NCI-H524 (cell line): ENCODE results near the gene MLANA.
"Not testable (repeated sequence)": the region's sequence is repeated elsewhere in the genome, so short reads cannot be mapped to it uniquely, and the experiment has no call there.

Experiments
- DNase-seq, 2 experiments: peaks; one replicate each; lab custom pipeline; 2025; lab: John Stamatoyannopoulos, UW

Gene MLANA

DNA sequence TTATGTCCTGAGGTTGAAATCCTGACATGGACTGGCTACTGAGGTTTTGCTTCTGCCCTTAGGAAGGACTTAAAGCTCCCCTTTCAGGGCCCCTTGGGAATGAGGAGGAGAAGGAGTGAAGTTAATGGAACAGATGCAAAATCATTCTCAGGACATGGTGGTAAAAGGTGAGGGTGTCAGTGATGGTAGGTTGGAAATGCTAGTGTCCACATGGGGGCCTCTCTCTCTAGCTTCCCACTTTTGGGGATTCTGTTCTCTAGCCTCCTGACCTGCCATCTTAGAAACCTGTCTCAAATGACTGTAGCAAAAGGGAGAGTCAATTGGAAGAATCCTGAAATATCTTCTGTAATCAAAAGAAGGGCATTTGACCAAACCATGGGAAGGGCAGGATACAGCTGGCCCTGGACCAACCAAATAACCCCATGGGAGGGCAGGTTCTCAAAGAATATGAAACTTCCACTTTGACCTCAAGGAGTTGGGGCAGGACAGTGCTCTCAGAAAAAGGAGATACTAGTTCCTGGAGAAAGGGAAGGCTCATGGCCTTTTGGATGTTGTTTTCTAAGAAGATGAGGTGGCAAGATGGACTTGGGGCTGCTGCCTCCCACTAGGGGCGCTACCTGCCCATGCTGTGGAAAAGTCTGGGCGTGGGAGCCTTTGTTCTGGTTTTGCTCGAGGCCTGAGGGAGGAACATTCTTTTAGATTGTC is 21.2 kb upstream of the MLANA start:
- DNase-seq, result no peak

DNA sequence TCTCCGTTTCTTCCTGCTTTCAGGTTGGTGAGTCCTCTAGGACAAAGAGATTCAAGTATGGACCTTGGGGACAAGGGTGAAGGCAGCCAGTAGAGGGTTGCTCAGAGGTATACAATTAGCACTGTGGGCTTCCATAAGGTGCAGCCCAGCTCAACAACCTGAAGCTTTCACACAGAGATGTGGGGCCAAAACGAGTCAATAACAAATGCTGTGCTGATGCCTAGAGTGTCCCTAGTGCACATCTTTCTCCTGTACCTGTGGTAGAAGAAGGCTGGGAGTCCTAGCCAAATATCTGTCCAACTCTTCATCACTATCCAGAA is 20.7 kb upstream of the MLANA start:
- no peak for DNase-seq

DNA sequence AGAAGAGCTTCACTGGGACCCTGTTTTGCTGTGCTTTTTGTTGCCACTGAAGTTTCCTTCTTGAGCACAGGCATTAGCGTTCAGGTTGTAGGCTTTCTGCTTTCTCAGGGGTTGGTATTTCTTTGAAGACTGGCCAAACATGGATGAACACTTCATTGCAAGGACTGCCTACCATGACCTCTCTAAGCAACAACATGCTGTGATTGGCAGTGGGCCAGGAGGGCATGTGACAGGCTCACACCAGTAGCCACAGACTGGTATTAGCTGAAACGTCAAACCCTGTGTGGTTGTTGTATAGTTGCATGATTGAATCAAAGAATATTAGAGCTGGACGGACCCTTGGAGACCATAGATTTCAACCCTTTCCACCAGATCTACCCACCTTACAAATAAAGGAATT is 20.0 kb upstream of the MLANA start:
- DNase-seq, result no peak

DNA sequence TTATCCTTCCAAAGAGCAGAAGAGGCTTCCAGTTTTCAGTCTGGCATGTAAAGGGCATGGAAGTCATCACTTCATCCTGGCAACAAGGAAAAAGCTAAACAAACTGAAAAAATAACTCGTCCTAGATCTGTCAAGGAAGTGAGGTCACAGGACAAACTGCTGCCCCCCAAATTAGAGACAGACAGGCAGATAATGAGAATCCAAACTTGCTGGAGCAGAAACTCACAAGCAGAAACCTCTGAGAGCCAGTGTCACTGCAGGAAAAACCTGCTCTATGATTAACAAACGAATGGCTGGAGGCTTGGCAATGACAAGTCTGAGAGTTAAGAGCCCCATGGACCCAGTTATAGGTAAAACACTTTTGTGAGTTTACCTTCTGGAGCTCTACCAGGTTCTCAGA is 18.9 kb upstream of the MLANA start:
- no peak for DNase-seq

DNA sequence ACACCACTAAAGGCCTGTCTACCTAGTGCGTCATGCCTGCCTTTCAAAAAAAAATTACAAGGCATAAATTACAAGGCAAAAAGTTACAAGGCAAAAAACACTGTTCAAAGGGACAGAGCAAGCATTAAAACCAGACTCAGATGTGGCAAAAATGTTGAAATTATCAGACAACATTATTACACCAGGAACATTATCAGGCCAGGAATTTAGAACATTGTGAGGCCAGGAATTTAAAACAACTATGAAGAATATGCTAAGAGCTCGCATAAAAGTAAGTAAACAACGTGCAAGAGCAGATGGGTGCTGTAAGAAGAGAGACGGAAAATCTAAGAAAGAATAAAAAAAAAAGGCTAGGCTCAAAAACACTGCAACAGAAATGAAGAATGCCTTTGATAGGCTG is 18.2 kb upstream of the MLANA start:
- no peak for DNase-seq

DNA sequence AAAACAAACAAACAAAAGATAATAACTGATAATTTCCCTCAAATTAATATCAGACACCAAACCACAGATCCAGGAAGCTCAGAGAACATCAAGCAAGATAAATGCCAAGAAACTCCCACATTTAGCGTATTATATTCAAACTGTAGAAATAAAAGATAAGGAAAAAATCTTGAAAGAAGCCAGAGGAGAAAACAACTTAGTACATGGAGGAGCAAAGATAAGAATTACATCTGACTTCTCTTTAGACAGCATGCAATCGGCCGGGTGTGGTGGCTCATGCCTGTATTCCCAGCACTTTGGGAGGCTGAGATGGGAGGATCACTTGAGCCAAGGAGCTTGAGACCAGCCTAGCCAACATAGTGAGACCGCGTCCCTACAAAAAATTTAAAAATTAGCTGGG is 17.2 kb upstream of the MLANA start:
- no peak for DNase-seq

DNA sequence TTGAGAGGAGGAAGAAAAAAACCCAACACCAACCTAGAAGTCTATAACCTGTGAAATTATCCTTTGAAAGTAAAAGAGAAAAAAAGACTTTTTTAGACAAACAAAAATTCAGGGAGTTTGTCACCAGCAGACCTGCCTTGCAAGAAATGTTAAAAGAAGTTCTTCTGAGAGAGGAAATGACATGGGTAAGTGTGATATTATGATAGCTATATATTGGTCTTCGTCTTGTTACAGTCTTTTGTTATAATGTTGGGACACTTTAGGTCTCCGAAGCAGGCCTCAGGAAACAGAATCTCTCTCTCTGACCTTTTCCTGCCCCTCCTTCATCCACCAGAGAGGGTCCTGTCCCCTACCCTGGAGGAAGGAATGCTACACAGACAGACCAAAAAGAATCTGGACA is 16.6 kb upstream of the MLANA start:
- no peak for DNase-seq

DNA sequence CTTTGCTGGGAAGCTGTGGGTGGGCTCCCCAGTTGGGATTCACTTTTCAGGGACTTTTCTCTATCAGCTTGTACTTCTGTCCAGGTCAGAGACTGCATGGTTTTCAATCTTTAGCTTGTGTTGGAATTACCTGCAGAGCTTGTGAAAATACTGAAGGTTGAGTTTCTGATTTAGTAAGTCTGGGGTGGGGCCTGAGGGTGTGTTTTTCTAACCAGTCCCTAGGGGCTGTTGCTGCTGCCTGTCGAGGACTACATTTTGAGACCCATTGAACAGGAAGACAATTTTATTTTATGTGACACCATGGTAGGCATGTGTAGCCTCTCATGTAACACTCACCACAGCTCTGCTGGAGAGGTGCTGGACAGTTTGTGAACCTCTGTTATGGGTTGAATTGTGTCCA is 14.7 kb upstream of the MLANA start:
- no peak for DNase-seq

DNA sequence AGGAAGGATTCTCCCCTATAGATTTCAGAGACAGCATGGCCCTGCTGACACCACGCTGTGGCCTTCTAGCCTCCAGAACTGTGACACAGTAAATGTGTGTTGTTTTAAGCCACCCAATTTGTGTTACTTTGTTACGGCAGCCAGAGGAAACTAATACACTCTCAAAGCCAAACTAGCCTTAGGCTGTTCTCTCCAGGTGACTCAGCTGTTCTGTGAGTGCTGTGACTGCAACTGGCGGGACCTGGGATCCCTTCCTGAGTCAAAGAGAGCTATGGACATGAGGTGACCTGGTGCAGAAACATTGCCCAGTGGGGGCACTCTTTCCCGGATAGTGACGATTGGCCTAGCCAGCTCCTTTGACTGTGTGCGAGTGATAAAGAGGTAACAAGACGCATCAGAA is 14.0 kb upstream of the MLANA start:
- no peak for DNase-seq

DNA sequence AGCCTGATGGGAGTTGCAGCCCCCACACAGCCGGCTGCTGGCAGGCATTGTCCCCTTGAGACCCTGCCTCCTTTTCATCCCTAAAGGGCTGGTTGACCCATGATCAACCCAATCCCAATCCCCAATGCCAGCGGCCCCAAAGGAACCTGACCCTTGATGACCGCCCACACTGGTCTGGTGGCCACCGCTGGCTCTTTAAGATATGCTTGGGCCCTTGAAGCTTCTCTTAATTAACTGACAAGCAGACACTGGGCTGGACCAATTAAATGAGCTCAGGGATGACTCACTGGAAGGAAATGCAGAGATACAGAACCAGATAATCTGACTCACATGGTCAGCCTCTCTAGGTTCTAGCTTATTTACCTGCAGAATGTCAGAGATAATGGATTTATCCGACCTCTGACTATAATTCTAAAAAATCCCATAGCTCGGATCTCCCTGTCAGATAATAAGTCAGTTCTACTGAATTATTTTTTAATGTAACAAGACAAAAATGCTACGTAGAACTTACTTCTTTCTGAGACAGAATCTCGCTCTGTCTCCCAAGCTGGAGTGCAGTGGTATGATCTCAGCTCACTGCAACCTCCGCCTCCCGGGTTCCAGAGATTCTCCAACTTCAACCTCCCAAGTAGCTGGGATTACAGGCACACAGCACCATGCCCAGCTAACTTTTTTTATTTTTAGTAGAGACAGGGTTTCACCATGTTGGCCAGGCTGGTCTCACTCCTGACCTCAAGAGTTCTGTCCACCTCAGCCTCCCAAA is 11.1 kb upstream of the MLANA start:
- DNase-seq, result no peak

DNA sequence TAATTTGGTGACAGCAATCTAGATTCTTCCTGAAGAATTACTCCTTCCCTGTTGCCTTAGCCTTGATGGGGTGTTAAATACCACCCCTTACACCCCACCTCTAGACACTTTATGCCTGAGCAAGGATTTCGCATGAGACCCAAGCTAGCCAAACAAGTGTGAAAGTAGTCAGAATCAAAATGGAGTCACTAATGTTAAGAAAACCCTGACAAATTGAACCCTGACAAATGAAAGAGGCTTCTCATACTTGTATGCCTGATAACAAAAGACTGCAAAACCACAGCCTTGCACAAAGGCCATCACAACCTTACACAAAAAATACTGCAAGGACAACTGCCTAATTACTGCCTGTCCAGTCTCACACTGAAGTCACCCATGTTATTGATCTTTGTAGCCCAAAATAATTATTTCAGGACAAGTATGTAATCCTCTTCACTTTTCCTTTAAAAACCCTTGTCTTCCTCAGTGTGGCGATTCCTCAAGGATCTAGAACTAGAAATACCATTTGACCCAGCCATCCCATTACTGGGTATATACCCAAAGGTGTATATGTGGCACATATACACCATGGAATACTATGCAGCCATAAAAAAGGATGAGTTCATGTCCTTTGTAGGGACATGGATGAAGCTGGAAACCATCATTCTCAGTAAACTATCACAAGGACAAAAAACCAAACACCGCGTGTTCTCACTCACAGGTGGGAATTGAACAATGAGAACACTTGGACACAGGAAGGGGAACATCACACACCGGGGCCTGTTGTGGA is 8.3 kb upstream of the MLANA start:
- not testable (repeated sequence) for DNase-seq

DNA sequence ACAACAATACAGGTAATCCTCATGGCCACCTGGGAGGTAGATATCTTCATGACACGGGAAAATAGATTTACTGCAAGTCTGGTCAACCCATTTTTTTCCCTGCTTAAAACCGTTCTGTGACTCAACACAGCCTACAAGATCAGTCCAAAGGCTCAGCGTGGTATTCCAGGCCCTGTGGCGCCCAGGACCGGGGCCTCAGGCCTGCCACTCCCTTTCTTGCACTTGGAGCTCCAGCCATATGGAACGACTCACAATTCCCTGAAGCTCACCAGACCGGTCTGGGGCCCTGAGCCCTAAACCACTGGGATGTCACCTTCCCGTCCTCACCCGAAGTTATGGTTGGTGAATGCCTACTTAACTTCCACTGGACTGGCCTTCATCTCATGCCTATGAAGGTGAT is 6.5 kb upstream of the MLANA start:
- no peak for DNase-seq

DNA sequence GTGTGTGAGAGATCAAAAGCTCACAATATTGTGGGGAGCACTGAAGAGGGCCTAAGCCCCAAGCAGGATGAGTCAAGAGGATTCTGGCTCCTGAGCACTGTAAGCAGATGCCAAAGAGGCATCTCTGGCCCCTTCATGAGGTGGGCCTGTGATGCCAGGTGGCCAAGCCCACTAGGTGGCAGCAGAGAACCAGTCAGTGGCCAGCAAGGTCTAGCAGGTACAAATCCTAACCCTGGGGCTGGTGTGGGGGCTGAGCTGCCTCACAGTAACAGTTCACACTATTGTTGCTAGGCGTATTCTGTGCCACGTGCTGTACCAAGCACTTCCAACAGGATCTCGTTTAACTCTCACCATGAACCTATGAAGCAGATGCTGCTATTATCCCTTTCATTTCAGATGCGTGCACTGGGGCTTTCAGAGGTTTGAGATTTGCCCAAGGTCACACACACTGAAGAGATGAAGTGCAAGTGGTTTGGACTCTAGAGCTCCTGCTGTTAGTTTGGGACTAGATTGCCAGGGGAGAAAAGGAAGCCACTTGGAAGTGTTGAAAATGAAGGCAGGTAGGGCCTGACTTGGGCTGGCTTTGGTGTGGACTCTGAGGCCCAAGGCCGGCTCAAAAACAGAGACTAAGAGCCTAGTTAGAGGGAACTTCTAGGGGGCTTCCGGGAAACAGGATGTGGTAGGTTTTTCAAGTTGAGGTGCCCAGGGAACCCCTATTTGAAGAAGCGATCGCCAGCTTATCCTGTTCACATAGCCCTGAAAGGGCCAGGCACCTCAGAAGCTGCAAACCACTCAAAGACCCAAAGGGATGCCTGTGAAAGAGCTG is 4.4 kb upstream of the MLANA start:
- peak; percentile 52 to 72 for DNase-seq

DNA sequence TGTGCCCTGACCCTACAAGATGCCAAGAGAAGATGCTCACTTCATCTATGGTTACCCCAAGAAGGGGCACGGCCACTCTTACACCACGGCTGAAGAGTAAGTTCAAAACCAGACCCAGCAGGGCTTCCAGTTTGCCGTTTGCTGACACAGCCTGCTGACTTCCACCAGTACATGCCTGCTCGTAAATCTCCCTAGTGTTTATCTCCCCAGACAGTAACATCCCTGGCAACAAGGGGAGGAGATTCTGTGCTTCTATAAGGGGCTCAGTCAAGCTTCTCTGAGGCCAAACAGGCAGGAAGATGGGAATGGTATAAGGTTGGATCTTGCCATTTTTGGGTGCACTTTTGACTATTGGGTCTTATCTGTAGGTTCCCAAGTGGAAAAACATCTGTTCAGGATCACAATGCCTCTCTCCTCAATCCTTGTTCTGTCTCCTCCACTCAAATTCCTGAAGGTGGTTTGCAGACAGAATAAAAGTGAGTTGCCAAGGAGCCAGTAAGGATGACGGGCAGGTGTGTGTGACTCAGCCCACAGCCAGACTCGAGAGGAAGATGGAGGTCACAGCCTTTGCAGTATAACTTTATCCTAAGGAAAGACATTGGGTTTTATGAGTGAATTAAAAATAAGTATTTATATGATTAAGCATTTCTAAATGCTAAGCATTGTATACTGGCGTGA is 1.9 kb downstream of the MLANA start:
- no peak for DNase-seq

DNA sequence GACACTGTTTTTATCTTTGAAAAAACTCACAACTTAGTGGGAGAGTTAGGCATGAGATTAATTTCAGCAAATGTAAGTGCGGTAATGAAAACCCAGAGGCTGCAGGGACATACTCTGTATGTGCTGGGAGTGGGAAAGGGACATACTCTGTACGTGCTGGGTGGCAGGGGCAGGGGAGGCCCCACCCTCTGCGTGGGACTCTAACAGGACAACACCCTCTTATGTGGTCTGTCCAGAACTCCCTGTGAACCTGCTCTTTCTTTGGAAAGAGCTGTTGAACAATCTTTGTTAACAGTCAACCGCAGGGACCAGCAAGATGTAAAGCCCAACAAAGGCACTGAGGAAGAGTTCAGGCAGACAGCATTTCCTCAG is 2.4 kb downstream of the MLANA start:
- DNase-seq, result no peak

DNA sequence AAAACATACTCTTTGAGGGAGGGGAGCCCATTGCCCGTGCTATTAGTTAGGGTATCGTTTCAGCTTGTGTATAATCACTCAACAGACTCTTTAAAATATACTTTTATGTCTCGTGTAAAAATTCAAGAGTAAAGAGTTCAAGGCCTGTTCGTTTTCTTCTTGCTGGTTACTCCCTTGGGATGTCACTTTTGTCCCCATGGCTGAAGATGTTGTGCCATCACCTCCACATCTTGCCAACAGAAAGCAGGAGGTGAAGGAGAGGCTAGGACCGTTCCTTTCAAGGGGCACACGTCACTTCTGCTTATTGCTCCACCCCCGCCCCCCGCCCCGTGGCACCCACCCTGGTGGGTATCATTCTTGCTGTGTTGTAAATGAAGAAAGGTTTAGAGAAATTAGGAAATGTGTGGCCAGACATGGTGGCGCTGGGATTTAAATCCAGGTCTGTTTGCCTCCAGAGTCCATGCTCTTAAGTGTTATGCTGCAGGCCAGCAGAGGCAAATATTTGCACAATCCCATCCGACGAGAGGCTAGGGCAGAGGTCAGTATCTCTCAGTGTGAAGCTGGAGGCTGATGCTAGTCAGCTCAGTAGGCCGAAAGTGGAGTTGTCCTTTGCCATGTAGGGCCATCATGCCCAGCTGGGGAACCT is 3.0 kb downstream of the MLANA start:
- DNase-seq, result no peak

DNA sequence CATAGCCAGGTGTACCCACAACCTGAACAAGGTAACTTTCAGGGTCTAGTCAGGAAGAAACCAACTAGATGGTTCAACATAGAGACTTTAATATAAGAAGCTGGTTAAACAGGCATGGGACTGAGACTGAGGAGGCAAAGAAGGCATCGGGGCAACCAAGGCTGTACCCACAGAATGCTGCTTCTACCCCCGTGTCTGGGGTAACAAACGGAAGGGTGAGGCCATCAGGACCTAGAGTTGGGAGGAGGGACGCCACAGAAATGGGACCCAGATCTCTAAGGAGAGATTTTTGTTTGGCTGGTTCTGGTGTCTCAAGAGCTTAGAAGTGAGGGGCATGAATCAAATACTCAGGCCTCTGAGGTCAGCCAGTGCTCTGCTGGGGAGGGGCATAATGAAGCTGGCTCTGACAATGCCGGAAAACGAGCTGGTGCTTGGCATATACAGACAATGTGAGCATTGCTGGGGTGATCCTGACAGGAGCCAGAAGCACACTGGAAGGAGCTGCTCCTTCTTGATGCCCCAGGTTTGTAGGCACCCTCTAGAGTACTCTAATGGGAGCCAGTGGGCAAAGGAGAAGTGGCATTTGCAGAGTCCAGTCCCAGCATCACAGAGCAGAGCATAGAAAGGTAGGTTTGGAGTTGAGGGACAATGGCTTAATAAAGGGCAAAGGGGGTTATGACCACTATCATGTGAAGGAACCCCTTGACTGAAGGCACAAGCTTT is 3.7 kb downstream of the MLANA start:
- no peak for DNase-seq

DNA sequence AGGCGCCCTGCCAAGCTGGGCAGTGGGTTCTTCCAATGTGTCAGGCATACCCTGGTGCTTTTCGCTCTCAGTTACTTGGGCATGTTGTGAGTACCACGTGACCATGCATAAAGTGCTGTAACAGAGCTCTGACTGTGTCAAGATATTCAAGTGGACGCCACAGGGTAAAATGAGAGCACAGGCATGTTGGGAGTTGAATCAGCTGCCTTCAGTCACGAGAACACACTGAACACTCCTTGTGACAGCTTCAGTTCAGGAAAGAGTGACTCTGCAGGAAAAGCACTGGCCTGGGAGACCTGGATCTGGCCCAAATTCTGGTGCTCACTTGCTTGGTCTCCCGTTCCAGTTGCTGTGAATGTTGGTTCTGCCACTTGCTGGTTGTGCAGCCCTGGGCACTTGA is 5.1 kb downstream of the MLANA start:
- DNase-seq, result no peak

DNA sequence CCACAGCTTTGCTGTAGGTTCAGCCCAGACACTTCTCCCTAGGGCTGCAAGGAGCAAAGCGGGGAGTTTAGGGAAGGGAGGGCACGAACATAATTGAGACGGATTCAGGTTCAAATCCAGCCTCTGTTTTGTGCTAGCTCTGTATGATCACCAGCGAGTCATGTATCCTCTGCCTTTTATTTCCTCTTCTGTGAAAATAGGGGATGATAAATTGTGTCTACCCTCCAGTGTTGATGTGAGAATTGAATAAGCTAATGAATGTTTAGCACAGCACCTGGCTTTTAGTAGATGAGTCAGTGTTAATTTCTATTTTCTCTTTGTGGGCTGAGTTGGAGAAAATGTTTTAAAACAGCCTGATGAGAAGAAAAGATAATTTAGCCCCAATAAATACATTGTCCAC is 6.2 kb downstream of the MLANA start:
- no peak for DNase-seq

DNA sequence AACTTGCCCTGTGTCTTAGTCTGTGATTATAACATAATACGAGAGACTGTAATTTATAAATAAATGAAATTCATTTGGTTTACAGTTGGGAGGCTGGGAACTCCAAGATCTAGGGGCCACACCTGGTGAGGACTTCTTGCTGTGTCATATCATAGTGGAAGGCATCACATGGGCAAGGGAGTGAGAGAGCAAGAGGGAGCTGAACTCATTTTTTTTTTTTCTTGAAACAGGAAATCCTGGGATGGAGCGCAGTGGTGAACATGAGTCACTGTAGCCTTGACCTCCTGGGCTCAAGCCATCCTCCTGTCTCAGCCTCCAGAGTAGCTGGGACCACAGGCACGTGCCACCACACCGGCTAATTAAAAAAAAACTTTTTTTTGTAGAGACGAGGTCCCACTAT is 7.2 kb downstream of the MLANA start:
- DNase-seq, result no peak

DNA sequence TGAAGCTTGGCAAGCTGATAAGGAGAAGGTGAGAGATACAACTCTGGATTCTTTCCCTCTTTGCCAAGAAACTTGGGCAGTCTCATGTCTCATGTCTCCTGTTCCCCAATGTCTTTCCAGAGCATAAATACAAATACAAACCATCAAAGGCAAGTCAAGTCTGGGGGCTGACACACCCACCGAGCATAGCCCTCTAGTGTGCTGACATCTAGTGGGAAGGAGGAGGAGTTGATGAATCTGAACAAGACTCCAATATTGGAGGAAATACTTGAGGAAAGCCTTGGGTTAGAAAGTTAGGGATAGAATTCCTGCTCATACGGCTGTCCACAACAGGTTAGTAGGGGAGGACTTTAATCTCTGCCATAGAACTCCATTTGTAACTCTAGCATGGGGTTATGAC is 8.6 kb downstream of the MLANA start:
- no peak for DNase-seq
